Stimulated activated CD4-positive, alpha-beta T cell treated with anti-CD3 and anti-CD28 coated beads, Interleukin-12 subunit alpha, Interleukin-12 subunit beta, amount 100 ng/mL, for 48 hours (primary cell): Measurements from ENCODE around the gene AP4E1.
"Not testable (repeated sequence)": the region's sequence is repeated elsewhere in the genome, so short reads cannot be mapped to it uniquely, and the experiment has no call there.

ENCODE experiments used
- DNase-seq, 3 donors: peaks; one replicate each; pipeline ENCODE4 v3.0.0-alpha.2; 2020; ENCODE audit warnings: low read depth in 2 of 3, low spot score in 1 of 3

The AP4E1 gene

GRCh38 chr15:50888054-50888453, 20.4 kb upstream of the AP4E1 start:
- no peak for DNase-seq

- no peak for DNase-seq
These were observed 18.9 kb upstream of the AP4E1 start for GRCh38 chr15:50889589-50889988.

DNA sequence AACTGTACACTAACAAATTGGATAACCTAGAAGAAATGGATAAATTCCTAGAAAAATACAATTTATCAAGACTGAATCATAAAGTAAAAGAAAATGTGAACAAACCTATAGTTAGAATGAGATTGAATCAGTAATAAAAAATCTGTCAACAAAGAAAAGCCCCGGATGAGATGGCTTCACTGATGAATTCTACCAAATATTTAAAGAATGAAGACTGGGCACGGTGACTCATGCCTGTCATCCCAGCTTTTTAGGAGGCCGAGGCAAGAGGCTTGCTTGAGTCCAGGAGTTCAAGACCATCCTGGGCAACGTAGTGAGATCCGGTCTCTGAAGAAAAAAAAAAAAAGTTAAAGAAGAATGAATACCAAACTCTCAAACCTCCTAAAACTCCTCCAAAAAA, 17.7 kb upstream of the AP4E1 start:
- no peak for DNase-seq

- DNase-seq, result no peak
These were observed 17.3 kb upstream of the AP4E1 start for GRCh38 chr15:50891159-50891558.

DNA sequence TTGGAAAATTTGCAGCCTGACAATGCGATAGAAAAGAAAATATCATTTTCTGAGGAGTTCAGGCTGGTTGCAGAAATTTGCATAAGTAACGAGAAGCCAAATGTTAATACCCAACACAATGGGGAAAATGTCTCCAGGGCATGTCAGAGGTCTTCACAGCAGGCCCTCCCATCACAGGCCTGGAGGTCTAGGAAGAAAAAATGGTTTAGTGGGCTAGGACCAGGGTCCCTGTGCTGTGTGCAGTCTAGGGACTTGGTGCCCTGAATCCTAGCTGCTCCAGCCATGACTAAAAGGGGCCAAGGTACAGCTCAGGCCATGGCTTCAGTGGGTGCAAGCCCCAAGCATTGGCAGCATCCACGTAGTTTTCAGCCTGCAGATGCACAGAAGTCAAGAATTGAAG, 14.5 kb upstream of the AP4E1 start:
- DNase-seq, result no peak

DNA sequence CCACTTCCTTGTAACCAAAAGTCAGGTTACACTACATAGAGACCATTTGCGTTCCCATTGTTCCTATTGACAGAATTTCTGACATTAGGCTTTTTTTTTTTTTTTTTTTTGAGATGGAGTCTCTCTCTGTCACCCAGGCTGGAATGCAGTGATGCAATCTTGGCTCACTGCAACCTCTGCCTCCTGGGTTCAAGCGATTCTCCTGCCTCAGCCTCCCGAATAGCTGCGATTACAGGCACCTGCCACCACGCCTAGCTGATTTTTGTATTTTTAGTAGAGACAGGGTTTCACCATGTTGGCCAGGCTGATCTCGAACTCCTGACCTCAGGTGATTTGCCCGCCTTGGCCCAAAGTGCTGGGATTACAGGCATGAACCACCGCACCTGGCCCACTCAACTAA, 7.1 kb upstream of the AP4E1 start:
- not testable (repeated sequence) for DNase-seq

DNA sequence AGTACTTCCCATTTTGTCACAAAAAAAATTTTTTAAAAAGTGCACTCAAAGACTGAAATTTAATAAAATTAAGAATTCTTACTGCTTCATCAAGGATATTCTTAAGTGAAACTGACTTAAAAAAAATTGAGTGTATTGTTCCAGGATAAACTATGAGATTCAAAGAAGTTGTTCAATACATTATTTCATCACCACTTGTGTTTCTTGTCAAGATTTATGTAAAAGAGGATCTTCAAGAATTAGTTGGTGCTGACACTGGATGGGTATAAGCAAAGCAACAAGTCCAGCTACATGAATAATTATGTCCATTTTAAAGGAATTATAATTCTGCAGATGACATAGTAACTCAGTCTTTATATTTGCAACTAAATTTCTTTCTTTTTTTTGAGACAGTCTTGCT, 4.3 kb upstream of the AP4E1 start:
- no peak for DNase-seq

GRCh38 chr15:50905055-50905454, 3.4 kb upstream of the AP4E1 start:
- DNase-seq, result no peak

DNA sequence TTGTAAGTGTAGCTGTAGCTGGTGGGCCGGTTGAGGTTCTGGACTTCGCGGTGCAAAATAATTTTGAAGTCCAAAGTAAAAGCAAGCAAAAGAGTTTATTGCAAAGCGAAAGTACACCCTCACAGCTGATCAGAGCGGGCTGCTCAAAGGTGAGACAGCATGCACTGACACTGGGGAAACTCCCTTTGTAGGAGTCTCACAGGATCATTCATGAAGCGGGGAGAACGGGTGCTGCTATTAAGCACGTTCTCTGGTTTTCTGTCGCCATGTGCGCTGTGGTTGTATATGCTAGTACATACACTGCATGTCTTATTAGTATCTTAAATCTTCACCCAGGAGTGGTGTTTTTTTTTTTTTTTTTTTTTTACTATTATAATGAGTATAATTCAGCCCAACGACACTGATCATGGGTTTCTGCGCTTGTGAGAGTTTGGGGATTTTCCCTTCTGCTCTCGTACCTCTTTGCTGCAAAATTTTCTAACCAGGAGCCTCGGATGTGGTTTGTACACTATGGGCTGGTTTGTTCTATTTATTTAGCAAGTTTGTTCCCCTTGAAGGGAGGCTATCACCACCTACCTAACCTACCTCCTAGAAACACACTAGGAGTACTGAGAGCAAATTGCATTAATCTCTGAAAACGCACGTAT, 1.4 kb upstream of the AP4E1 start:
- DNase-seq, result peak; percentile 65 to 81 (median 72)

DNA sequence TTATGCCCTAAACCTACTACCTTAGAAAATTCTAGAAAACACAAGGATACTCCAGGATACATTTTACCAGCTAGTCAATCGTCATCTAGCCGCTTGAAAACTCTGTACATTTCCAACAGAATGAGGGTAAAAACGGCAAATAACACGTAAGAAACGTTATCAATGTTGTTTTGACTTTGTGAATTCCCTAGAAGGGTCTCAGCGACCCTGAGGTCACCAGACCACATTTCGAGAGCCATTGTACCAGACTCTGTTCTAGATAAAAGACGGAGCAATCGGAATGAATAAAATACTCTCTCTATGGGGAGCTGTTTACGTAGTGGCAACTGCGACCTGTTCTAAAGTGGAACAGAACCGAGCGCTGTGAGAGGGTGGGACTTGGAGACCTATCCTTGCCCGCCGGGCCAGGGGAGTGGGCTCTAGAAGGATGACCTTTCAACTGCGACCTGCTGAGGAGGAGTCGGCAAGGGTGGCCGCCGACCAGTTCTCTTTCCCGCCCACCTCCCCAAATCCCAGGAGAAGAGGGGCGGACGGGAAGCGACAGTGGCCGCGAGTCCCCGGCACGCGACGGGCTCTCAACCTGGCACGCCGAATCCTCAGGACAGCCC, 778 bp upstream of the AP4E1 start:
- peak in 2 of 3 donors; percentile 47 to 50 for DNase-seq

DNA sequence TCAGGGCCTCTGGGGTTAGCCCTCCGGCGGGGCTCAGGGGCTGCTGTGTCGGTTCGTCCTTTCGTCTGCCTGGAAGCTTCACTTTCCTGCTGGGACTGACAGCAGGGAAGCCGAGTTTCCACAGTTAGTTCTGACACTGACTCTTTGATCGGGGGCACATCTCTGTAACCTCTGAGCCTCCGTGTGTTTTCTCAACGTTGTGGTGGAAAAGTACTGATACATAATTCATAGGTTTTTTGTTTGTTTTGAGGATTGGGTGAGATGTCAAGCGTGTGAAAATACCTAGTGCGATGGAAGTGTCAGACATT, 481 bp downstream of the AP4E1 start:
- DNase-seq, result peak in 1 of 3 donors; percentile 8

DNA sequence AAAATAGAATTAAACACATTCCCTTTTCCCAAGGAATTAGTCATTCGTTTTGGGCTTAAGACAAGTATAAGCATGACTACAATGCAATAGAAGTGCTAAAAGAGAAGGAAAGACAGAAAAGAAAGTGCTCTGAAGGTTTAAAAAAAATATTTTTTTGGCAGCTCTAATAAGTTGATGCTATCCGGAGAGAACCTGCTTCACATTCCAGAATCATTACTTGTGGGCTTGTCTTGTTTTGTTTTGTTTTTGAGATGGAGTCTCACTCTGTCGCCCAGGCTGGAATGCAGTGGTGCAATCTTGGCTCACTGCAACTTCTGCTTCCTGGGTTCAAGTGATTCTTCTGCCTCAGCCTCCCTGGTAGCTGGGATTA, 1.9 kb downstream of the AP4E1 start:
- DNase-seq, result not testable (repeated sequence)

- no peak for DNase-seq
These were observed 2.5 kb downstream of the AP4E1 start for GRCh38 chr15:50911001-50911400.

DNA sequence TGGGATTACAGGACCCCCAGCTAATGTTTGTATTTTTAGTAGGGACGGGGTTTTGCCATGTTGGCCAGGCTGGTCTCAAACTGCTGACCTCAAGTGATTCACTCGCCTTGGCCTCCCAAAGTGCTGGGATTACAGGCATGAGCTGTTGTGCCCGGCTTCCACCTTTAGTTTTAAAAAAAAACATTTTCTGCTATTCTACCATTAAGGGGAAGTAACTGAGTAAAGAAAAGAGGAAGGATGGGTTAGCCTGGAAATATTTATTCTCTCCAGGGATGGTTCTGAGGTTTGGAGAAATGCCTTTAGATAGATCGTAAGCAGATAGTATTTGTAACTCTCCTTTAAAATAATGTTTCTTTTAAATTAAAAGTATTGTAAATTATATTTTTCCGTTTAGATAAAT, 3.1 kb downstream of the AP4E1 start:
- no peak for DNase-seq

DNA sequence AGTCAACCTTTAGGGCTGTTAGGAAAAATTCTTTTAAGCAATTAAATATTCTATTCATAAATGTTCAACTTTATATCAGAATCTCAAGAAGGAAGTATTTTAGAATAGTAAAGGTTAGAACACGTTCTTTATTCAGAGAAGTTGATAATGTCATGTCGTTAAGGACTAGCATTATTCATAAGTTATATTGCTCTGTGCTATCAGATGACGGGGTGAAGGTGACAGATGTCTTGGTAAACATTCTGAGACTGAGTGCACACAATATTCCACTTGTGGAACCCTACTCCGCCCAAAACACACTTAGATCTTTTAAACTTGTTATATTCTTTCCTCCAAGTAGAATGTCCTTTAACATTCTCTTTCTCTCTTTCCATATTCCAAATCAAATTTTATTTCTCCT, 7.9 kb downstream of the AP4E1 start:
- DNase-seq, result no peak

DNA sequence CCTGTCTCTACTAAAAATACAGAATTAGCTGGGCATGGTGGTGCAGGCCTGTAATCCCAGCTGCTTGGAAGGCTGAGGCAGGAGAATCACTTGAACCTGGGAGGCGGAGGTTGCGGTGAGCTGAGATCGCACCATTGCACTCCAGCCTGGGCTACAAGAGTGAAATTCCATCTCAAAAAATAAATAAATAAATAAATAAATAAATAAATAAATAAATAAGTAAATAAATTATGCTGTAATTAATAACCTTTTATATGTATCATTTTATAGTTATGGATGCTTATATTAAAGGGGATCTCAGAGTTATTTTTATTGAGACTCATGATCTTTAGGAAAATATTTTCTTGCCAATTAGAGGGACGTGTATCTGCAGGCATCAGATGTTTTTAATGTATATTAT, 10.9 kb downstream of the AP4E1 start:
- DNase-seq, result not testable (repeated sequence)

- no peak for DNase-seq
These were observed 16.8 kb downstream of the AP4E1 start for GRCh38 chr15:50925281-50925680.

DNA sequence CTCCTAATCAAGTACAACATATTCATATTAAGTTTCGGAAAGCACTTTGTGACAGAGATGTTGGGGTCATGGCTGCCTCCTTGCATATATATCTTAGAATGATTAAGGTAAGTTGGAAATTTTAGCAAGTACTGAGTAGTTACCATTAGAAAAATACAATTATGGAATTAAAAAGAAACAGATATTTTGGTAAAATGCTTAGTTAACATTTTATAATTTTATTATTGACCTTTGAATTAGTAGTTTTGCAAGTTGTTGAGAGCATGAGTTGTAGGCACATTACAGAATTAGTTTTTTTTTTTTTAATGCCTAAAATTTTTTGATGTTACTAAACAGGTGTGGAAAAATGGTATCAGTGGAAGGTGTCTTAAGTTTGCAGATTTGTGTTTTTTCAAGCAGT, 20.6 kb downstream of the AP4E1 start:
- no peak for DNase-seq

DNA sequence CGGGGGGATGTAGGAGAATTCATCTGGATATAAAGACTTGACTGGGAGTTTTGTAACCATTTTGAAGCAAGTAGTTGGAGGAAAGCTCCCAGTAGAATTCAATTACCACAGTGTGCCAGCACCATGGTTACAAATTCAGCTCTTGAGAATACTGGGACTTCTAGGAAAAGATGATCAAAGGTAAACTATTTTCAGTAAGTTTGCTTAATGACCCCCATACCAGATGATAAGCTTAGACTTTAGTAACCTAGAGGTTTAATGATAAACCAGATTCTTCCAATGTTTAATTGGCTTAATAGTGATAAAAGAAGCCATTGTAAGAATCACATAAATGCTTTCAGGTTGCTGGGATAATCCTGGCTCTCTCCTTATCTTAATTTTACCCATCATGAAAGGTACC, 22.3 kb downstream of the AP4E1 start:
- DNase-seq, result no peak

DNA sequence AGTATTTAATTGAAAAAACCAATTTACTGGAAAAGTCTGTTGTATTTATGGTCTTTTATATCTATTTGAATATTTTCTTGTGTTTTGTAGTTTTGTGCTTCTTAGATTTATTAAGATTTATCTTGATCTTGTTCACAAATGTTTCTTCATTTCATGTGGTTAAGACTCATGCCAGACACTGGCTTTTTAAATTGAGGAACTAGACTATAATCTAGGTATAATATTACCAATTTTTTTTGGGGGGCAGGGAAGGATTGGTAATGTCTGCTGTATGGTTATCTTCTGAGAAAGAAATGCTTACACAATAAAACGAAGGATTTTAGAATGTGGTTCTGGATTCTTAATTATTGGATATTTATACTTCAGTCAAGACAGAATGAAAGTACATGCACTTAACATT, 24.9 kb downstream of the AP4E1 start:
- no peak for DNase-seq

DNA sequence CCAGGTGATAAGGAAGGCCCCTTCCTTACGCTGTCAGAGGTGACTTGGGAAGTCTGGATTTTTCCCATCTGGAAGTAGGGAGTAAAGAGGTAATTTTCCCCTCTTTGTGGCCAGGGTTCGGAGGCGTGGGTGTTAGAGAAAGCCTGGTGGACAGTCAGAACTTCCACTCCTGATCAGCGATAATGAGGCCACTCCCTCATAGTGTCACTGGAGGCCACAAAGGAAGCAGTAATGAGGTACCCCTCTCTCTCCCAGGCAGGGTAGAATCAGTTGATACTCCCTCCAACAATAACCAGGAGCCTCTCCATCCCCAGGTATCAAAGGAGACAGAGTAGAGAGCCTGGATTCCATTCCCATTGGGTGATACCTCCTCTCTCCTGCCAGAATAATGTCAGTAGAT, 30.0 kb downstream of the AP4E1 start:
- DNase-seq, result no peak

DNA sequence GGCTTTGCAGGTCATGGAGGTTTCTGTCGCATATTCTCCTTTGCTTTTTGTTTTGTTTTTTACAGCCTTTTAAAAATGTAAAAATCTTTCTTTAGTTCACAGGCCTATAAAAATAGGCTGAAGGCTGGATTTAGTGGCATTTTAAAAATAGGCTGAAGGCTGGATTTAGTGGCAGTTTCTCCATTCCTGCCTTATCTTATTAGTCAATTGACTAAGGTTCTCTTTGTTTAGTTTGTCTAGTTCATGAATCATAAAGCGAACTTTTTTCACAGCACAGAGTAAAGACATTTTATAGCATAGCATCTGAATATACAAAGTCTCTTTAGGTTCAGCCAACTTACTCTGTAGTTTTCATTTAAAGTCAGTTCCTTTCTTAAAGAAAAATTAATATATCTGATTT, 31.4 kb downstream of the AP4E1 start:
- DNase-seq, result no peak

GRCh38 chr15:50940506-50940905, 32.0 kb downstream of the AP4E1 start:
- no peak for DNase-seq

GRCh38 chr15:50943638-50944037, 35.2 kb downstream of the AP4E1 start:
- no peak for DNase-seq
